ENCODE results near the gene MRPL40.

The MRPL40 gene

GRCh38 chr22:19432133-19432851, at the start of gene MRPL40 (continued):
- TF ChIP-seq ZNF24 (tag by site-specific recombination; IDR thresholded peaks at IDR 0.05) (peak; percentile 33), ZNF114 (tag by site-specific recombination; IDR thresholded peaks at IDR 0.05) (no peak), ZNF670 (tag by site-specific recombination; IDR thresholded peaks at IDR 0.05; ENCODE audit: low read depth) (no peak), ZNF248 (tag by site-specific recombination; IDR thresholded peaks at IDR 0.05) (no peak), ZNF558 (tag by site-specific recombination; IDR thresholded peaks at IDR 0.05) (no peak), ZNF354C (tag by site-specific recombination; IDR thresholded peaks at IDR 0.05; ENCODE audit: borderline replicate concordance, low read depth) (no peak), ZSCAN5A (tag by site-specific recombination; IDR thresholded peaks at IDR 0.05) (peak; percentile 99), ZNF776 (tag by site-specific recombination; IDR thresholded peaks at IDR 0.05; ENCODE audit: borderline replicate concordance) (no peak), OVOL3 (tag by site-specific recombination; IDR thresholded peaks at IDR 0.05) (peak; percentile 18; the same call in 1 of the 2 replicates), ZNF140 (tag by site-specific recombination; IDR thresholded peaks at IDR 0.05) (no peak), ZNF785 (tag by site-specific recombination; IDR thresholded peaks at IDR 0.05) (peak; percentile 91), ZBTB7A (tag by site-specific recombination; IDR thresholded peaks at IDR 0.05; ENCODE audit: low read depth) (peak; percentile 77; the same call in 1 of the 2 replicates), ZNF580 (tag by site-specific recombination; IDR thresholded peaks at IDR 0.05) (peak; percentile 78), ZNF274 (IDR thresholded peaks at IDR 0.05; ENCODE audit: low read length) (no peak), ZNF274 (tag by site-specific recombination; IDR thresholded peaks at IDR 0.05; ENCODE audit: borderline replicate concordance) (no peak), SALL2 (tag by site-specific recombination; IDR thresholded peaks at IDR 0.05; ENCODE audit: borderline replicate concordance) (no peak), ZFP3 (tag by site-specific recombination; IDR thresholded peaks at IDR 0.05; ENCODE audit: low read depth) (no peak), ZNF311 (tag by site-specific recombination; IDR thresholded peaks at IDR 0.05; ENCODE audit: borderline replicate concordance) (no peak), ZNF549 (tag by site-specific recombination; IDR thresholded peaks at IDR 0.05) (no peak; the same call in 1 of the 2 replicates), ZNF2 (tag by site-specific recombination; IDR thresholded peaks at IDR 0.05) (peak; percentile 66; the same call in 1 of the 2 replicates), ZNF223 (tag by site-specific recombination; IDR thresholded peaks at IDR 0.05) (no peak), ZNF791 (tag by site-specific recombination; IDR thresholded peaks at IDR 0.05) (no peak), ZNF639 (tag by site-specific recombination; IDR thresholded peaks at IDR 0.05) (no peak), RBAK (tag by site-specific recombination; IDR thresholded peaks at IDR 0.05) (no peak), HIC1 (tag by site-specific recombination; IDR thresholded peaks at IDR 0.05) (peak; percentile 75), PRDM2 (tag by site-specific recombination; IDR thresholded peaks at IDR 0.05; ENCODE audit: borderline replicate concordance) (no peak), ZNF560 (tag by site-specific recombination; IDR thresholded peaks at IDR 0.05; ENCODE audit: borderline replicate concordance) (no peak), ZNF175 (tag by site-specific recombination; IDR thresholded peaks at IDR 0.05) (no peak), ZNF184 (tag by site-specific recombination; IDR thresholded peaks at IDR 0.05) (no peak), ZNF211 (tag by site-specific recombination; IDR thresholded peaks at IDR 0.05; ENCODE audit: low read depth) (no peak)
